ENCODE measurements around the gene INSYN1.
A peak's percentile ranks its signal among the peaks of the same experiment; 100 is the strongest.

Gene INSYN1

GRCh38 chr15:73755946-73756345, 2.8 kb upstream of the INSYN1 start:
- Histone ChIP-seq H3K36me3 (ENCODE audit: insufficient read depth, low read length) (no peaks in the 10 kb centered on the region), H3K27me3 (ENCODE audit: control insufficient read depth in 1 of 2, insufficient read depth in 2 of 2, low read length in 2 of 2) (peaks cover 0 to 5% of the 10 kb centered on the region in 2 donors), H3K9me3 (ENCODE audit: low read length) (no peaks in the 10 kb centered on the region), H3K4me1 (ENCODE audit: insufficient read depth, low read length) (no peaks in the 10 kb centered on the region), H3K27ac (ENCODE audit: low read depth, low read length) (no peak overlapping the region), H3K4me3 (ENCODE audit: low read depth in 1 of 2, low read length in 2 of 2) (no peak overlapping the region), H3K9ac (ENCODE audit: low read length) (no peak overlapping the region)

- Histone ChIP-seq H3K36me3 (ENCODE audit: insufficient read depth, low read length) (no peaks in the 10 kb centered on the region), H3K4me1 (ENCODE audit: insufficient read depth, low read length) (no peaks in the 10 kb centered on the region), H3K27me3 (ENCODE audit: control insufficient read depth in 1 of 2, insufficient read depth in 2 of 2, low read length in 2 of 2) (peaks cover 0 to 5% of the 10 kb centered on the region in 2 donors), H3K9me3 (ENCODE audit: low read length) (no peaks in the 10 kb centered on the region), H3K4me3 (ENCODE audit: low read depth in 1 of 2, low read length in 2 of 2) (no peak overlapping the region), H3K27ac (ENCODE audit: low read depth, low read length) (no peak overlapping the region), H3K9ac (ENCODE audit: low read length) (no peak overlapping the region)
Observed at GRCh38 chr15:73755481-73755880, 2.3 kb upstream of the INSYN1 start.

GRCh38 chr15:73754461-73754860, 1.3 kb upstream of the INSYN1 start:
- no peaks in the 10 kb centered on the region for H3K4me1 ChIP-seq (ENCODE audit: insufficient read depth, low read length)
- H3K27ac ChIP-seq (ENCODE audit: low read depth, low read length) = no peak overlapping the region
- H3K9ac ChIP-seq (ENCODE audit: low read length) = no peak overlapping the region
- peaks cover 0 to 5% of the 10 kb centered on the region in 2 donors for H3K27me3 ChIP-seq (ENCODE audit: control insufficient read depth in 1 of 2, insufficient read depth in 2 of 2, low read length in 2 of 2)
- H3K4me3 ChIP-seq (ENCODE audit: low read depth in 1 of 2, low read length in 2 of 2) = no peak overlapping the region
- H3K9me3 ChIP-seq (ENCODE audit: low read length) = no peaks in the 10 kb centered on the region
- no peaks in the 10 kb centered on the region for H3K36me3 ChIP-seq (ENCODE audit: insufficient read depth, low read length)

- Histone ChIP-seq H3K9ac (ENCODE audit: low read length) (no peak overlapping the region), H3K9me3 (ENCODE audit: low read length) (no peaks in the 10 kb centered on the region), H3K4me3 (ENCODE audit: low read depth in 1 of 2, low read length in 2 of 2) (peak overlapping the region; percentile 56 to 74), H3K4me1 (ENCODE audit: insufficient read depth, low read length) (no peaks in the 10 kb centered on the region), H3K27me3 (ENCODE audit: control insufficient read depth in 1 of 2, insufficient read depth in 2 of 2, low read length in 2 of 2) (peaks cover 0 to 5% of the 10 kb centered on the region in 2 donors), H3K27ac (ENCODE audit: low read depth, low read length) (no peak overlapping the region), H3K36me3 (ENCODE audit: insufficient read depth, low read length) (no peaks in the 10 kb centered on the region)
Observed at GRCh38 chr15:73752806-73753193, 351 bp downstream of the INSYN1 start.

- H3K27ac ChIP-seq (ENCODE audit: low read depth, low read length) = no peak overlapping the region
Observed at GRCh38 chr15:73751899-73752805, 999 bp downstream of the INSYN1 start.

GRCh38 chr15:73751511-73751898, 1.6 kb downstream of the INSYN1 start:
- Histone ChIP-seq H3K9me3 (ENCODE audit: low read length) (no peaks in the 10 kb centered on the region), H3K27me3 (ENCODE audit: control insufficient read depth in 1 of 2, insufficient read depth in 2 of 2, low read length in 2 of 2) (peaks cover 0 to 5% of the 10 kb centered on the region in 2 donors), H3K36me3 (ENCODE audit: insufficient read depth, low read length) (no peaks in the 10 kb centered on the region), H3K9ac (ENCODE audit: low read length) (no peak overlapping the region), H3K4me3 (ENCODE audit: low read depth in 1 of 2, low read length in 2 of 2) (peak overlapping the region in 1 of 2 donors; percentile 26), H3K27ac (ENCODE audit: low read depth, low read length) (no peak overlapping the region), H3K4me1 (ENCODE audit: insufficient read depth, low read length) (no peaks in the 10 kb centered on the region)

More at GRCh38 chr15:73751899-73752805, 999 bp downstream of the INSYN1 start:
- H3K4me3 ChIP-seq (ENCODE audit: low read depth in 1 of 2, low read length in 2 of 2) = peak overlapping the region; percentile 56 to 74
- H3K9ac ChIP-seq (ENCODE audit: low read length) = no peak overlapping the region
- no peaks in the 10 kb centered on the region for H3K9me3 ChIP-seq (ENCODE audit: low read length)
- no peaks in the 10 kb centered on the region for H3K4me1 ChIP-seq (ENCODE audit: insufficient read depth, low read length)
- H3K27me3 ChIP-seq (ENCODE audit: control insufficient read depth in 1 of 2, insufficient read depth in 2 of 2, low read length in 2 of 2) = peaks cover 0 to 5% of the 10 kb centered on the region in 2 donors
- no peaks in the 10 kb centered on the region for H3K36me3 ChIP-seq (ENCODE audit: insufficient read depth, low read length)

GRCh38 chr15:73750951-73751350, 2.2 kb downstream of the INSYN1 start:
- no peaks in the 10 kb centered on the region for H3K4me1 ChIP-seq (ENCODE audit: insufficient read depth, low read length)
- H3K36me3 ChIP-seq (ENCODE audit: insufficient read depth, low read length) = no peaks in the 10 kb centered on the region
- peaks cover 0 to 5% of the 10 kb centered on the region in 2 donors for H3K27me3 ChIP-seq (ENCODE audit: control insufficient read depth in 1 of 2, insufficient read depth in 2 of 2, low read length in 2 of 2)
- H3K9me3 ChIP-seq (ENCODE audit: low read length) = no peaks in the 10 kb centered on the region
- H3K4me3 ChIP-seq (ENCODE audit: low read depth in 1 of 2, low read length in 2 of 2) = peak overlapping the region in 1 of 2 donors; percentile 26
- H3K27ac ChIP-seq (ENCODE audit: low read depth, low read length) = no peak overlapping the region
- no peak overlapping the region for H3K9ac ChIP-seq (ENCODE audit: low read length)

GRCh38 chr15:73750438-73750837, 2.7 kb downstream of the INSYN1 start:
- H3K4me3 ChIP-seq (ENCODE audit: low read depth in 1 of 2, low read length in 2 of 2) = no peak overlapping the region
- no peaks in the 10 kb centered on the region for H3K9me3 ChIP-seq (ENCODE audit: low read length)
- peaks cover 0 to 5% of the 10 kb centered on the region in 2 donors for H3K27me3 ChIP-seq (ENCODE audit: control insufficient read depth in 1 of 2, insufficient read depth in 2 of 2, low read length in 2 of 2)
- no peak overlapping the region for H3K27ac ChIP-seq (ENCODE audit: low read depth, low read length)
- H3K4me1 ChIP-seq (ENCODE audit: insufficient read depth, low read length) = no peaks in the 10 kb centered on the region
- H3K9ac ChIP-seq (ENCODE audit: low read length) = no peak overlapping the region
- H3K36me3 ChIP-seq (ENCODE audit: insufficient read depth, low read length) = no peaks in the 10 kb centered on the region

GRCh38 chr15:73749971-73750370, 3.2 kb downstream of the INSYN1 start:
- Histone ChIP-seq H3K4me3 (ENCODE audit: low read depth in 1 of 2, low read length in 2 of 2) (no peak overlapping the region), H3K36me3 (ENCODE audit: insufficient read depth, low read length) (no peaks in the 10 kb centered on the region), H3K9ac (ENCODE audit: low read length) (no peak overlapping the region), H3K4me1 (ENCODE audit: insufficient read depth, low read length) (no peaks in the 10 kb centered on the region), H3K27ac (ENCODE audit: low read depth, low read length) (no peak overlapping the region), H3K9me3 (ENCODE audit: low read length) (no peaks in the 10 kb centered on the region), H3K27me3 (ENCODE audit: control insufficient read depth in 1 of 2, insufficient read depth in 2 of 2, low read length in 2 of 2) (peaks cover 0 to 5% of the 10 kb centered on the region in 2 donors)

GRCh38 chr15:73749533-73749932, 3.6 kb downstream of the INSYN1 start:
- H3K4me3 ChIP-seq (ENCODE audit: low read depth in 1 of 2, low read length in 2 of 2) = no peak overlapping the region
- no peaks in the 10 kb centered on the region for H3K4me1 ChIP-seq (ENCODE audit: insufficient read depth, low read length)
- peaks cover 0 to 5% of the 10 kb centered on the region in 2 donors for H3K27me3 ChIP-seq (ENCODE audit: control insufficient read depth in 1 of 2, insufficient read depth in 2 of 2, low read length in 2 of 2)

GRCh38 chr15:73748730-73749129, 4.4 kb downstream of the INSYN1 start:
- H3K9ac ChIP-seq (ENCODE audit: low read length) = no peak overlapping the region
- no peaks in the 10 kb centered on the region for H3K36me3 ChIP-seq (ENCODE audit: insufficient read depth, low read length)
- H3K27ac ChIP-seq (ENCODE audit: low read depth, low read length) = no peak overlapping the region
- H3K9me3 ChIP-seq (ENCODE audit: low read length) = no peaks in the 10 kb centered on the region
- H3K27me3 ChIP-seq (ENCODE audit: control insufficient read depth in 1 of 2, insufficient read depth in 2 of 2, low read length in 2 of 2) = peaks cover 0 to 5% of the 10 kb centered on the region in 2 donors
- H3K4me3 ChIP-seq (ENCODE audit: low read depth in 1 of 2, low read length in 2 of 2) = no peak overlapping the region
- no peaks in the 10 kb centered on the region for H3K4me1 ChIP-seq (ENCODE audit: insufficient read depth, low read length)

More at GRCh38 chr15:73749533-73749932, 3.6 kb downstream of the INSYN1 start:
- H3K9me3 ChIP-seq (ENCODE audit: low read length) = no peaks in the 10 kb centered on the region
- no peak overlapping the region for H3K9ac ChIP-seq (ENCODE audit: low read length)
- no peak overlapping the region for H3K27ac ChIP-seq (ENCODE audit: low read depth, low read length)
- H3K36me3 ChIP-seq (ENCODE audit: insufficient read depth, low read length) = no peaks in the 10 kb centered on the region

All from muscle layer of colon (tissue), 2 donors.